Smooth muscle cell (in vitro differentiated cells): Measurements from ENCODE around the gene CHCHD3. TPM values are rescaled to one million over a fixed set of nuclear protein-coding genes. Genes with fewer than 3 reads are reported as not detected.

Source experiments
- DNase-seq: peaks from one replicate; lab custom pipeline; 2025; ENCODE audit not compliant: unreplicated experiment; lab: John Stamatoyannopoulos, UW
- H2AFZ ChIP-seq: fragments of 200-600 bp; sonication (generic); 2 replicates; pipeline ENCODE4 v1.6.0; 2016; ENCODE audit warnings: antibody characterized with exemption, low read depth, mild to moderate bottlenecking
- H3F3A ChIP-seq: fragments of 200-600 bp; sonication (generic); 2 replicates; pipeline ENCODE4 v1.6.0; 2017; ENCODE audit warnings: antibody characterized with exemption, low read depth
- H3K27ac ChIP-seq: fragments of 200-600 bp; sonication (generic); 2 replicates; pipeline ENCODE4 v1.5.1; 2016; ENCODE audit warnings: low read depth, mild to moderate bottlenecking
- H3K27me3 ChIP-seq: fragments of 200-600 bp; sonication (generic); 2 replicates; pipeline ENCODE4 v1.6.1; 2016; ENCODE audit warnings: low read depth, mild to moderate bottlenecking
- H3K36me3 ChIP-seq: fragments of 200-600 bp; sonication (generic); 2 replicates; pipeline ENCODE4 v1.5.1; 2016; ENCODE audit warnings: low read depth
- H3K4me1 ChIP-seq: fragments of 200-600 bp; sonication (generic); 2 replicates; pipeline ENCODE4 v1.5.1; 2016; ENCODE audit warnings: low read depth
- H3K4me2 ChIP-seq: fragments of 200-600 bp; sonication (generic); 2 replicates; pipeline ENCODE4 v1.6.0; 2016; ENCODE audit warnings: mild to moderate bottlenecking
- H3K4me3 ChIP-seq: fragments of 200-600 bp; sonication (generic); 2 replicates; pipeline ENCODE4 v1.5.1; 2016; ENCODE audit warnings: mild to moderate bottlenecking
- H3K79me2 ChIP-seq: fragments of 200-600 bp; sonication (generic); 2 replicates; pipeline ENCODE4 v1.6.0; 2016; ENCODE audit warnings: low read depth, mild to moderate bottlenecking
- H3K9ac ChIP-seq: fragments of 200-600 bp; sonication (generic); 2 replicates; pipeline ENCODE4 v1.6.0; 2016; ENCODE audit warnings: low read depth
- H3K9me3 ChIP-seq: fragments of 200-600 bp; sonication (generic); replicated peaks from 2 replicates; pipeline ENCODE4 v1.5.1; 2016; ENCODE audit warnings: low read depth
- H4K20me1 ChIP-seq: fragments of 200-600 bp; sonication (generic); 2 replicates; pipeline ENCODE4 v1.6.0; 2016; ENCODE audit warnings: low read depth
- WGBS: methylation state at CpG from one replicate; pipeline ENCODE4 v1.1.7; 2016; ENCODE audit warnings: low lambda C conversion rate; 5-methylcytosine and 5-hydroxymethylcytosine counted together
- polyA plus RNA-seq: library from polyadenylated mRNA; unstranded; fragments of >200 nt; fragmentation: Nextera tagmentation; extraction: Ambion mirVana; gene quantifications from 2 replicates; pipeline ENCODE4 v1.2.1, GENCODE V29; 2016
- total RNA-seq: library from RNA; depleted of rRNA; stranded (reverse); fragments of >200 nt; gene quantifications from 2 replicates; pipeline ENCODE4 v1.2.3, GENCODE V29; 2014
- TF ChIP-seq, protein P1 (sequence below): fragments of 200-600 bp; sonication (generic); IDR thresholded peaks from 2 replicates; pipeline ENCODE4 v1.5.1; 2017; ENCODE audit warnings: borderline replicate concordance, mild to moderate bottlenecking, antibody characterized with exemption; ENCODE audit not compliant: insufficient read depth, poor library complexity, severe bottlenecking

CHCHD3 gene
- total and polyA plus RNA-seq, 2 experiments from 2014 or later = 49.8 to 59.2 TPM

DNA sequence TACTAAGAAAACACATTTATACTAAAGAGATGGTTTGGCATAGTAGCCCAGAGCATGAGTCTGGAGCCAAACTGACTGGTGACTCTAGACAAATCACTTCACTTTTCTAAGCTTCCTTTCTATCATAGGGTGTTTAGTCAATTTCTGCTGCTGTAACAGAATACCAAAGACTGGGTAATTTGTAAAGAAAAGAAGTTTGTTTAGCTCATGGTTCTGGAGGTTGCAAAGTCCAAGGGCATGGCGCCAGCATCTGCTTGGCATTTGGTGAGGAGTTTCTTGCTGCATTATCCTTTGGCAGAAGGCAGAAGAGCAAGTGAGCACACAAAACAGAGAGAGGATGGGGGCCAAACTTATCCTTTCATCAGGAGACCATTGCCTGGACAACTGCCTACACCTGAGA lies 146.3 kb downstream of the CHCHD3 start:
- no peak overlapping the region for H2AFZ ChIP-seq
- TF ChIP-seq, protein P1, sequence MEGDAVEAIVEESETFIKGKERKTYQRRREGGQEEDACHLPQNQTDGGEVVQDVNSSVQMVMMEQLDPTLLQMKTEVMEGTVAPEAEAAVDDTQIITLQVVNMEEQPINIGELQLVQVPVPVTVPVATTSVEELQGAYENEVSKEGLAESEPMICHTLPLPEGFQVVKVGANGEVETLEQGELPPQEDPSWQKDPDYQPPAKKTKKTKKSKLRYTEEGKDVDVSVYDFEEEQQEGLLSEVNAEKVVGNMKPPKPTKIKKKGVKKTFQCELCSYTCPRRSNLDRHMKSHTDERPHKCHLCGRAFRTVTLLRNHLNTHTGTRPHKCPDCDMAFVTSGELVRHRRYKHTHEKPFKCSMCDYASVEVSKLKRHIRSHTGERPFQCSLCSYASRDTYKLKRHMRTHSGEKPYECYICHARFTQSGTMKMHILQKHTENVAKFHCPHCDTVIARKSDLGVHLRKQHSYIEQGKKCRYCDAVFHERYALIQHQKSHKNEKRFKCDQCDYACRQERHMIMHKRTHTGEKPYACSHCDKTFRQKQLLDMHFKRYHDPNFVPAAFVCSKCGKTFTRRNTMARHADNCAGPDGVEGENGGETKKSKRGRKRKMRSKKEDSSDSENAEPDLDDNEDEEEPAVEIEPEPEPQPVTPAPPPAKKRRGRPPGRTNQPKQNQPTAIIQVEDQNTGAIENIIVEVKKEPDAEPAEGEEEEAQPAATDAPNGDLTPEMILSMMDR = no peak
- peaks cover 34% of the 10 kb centered on the region for H3K4me1 ChIP-seq
- H3K4me2 ChIP-seq = no peak overlapping the region
- H4K20me1 ChIP-seq = peaks cover 3% of the 10 kb centered on the region
- peaks cover 11% of the 10 kb centered on the region for H3K79me2 ChIP-seq
- no peak overlapping the region for H3K9ac ChIP-seq
- no peak overlapping the region for H3K4me3 ChIP-seq
- H3F3A ChIP-seq = peaks cover 15% of the 10 kb centered on the region
- no peak overlapping the region for H3K27ac ChIP-seq
- DNase-seq = no peak
- no peaks in the 10 kb centered on the region for H3K27me3 ChIP-seq
- no peaks in the 10 kb centered on the region for H3K36me3 ChIP-seq
- WGBS = 100% methylated on average over 1 of the region's 1 CpG
- no peaks in the 10 kb centered on the region for H3K9me3 ChIP-seq

DNA sequence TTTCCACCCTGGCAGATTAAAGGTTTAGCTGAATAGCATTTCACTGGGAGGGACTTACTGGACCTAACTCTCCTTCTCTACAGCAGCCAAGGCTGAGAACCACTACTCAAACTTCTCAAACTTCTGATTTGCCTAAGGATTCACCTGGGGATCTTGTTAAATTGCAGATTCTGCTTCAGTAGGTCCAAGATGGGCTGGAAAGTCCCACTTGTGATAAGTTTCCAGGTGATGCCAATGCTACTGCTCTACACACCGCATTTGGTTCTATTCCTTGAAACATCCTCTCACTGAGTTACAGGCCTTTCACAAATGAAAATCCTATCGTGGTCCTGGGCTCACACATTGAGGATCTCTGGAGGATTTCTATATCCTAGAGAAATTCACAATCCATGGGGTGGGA lies 147.9 kb downstream of the CHCHD3 start:
- peak overlapping the region; percentile 88 for H3K27ac ChIP-seq

DNA sequence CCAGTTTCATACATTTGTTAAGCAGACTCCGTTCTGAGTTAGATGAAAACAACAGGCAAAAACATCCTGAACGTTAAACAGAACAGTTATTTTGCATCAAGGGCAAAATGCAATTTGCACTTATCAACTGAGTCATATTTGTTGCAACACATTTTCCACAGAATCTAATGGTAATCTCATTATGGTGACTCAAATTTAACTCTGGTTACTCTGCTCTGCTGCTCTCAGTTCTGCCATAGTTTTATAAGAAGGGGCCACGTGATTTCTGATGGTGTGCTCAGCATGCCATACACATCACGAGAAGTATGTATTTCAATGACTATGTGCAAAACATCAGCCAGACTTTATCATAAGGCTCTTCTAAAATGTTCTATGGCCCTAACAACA lies 148.8 kb downstream of the CHCHD3 start:
- Histone ChIP-seq H3K9me3 (no peaks in the 10 kb centered on the region), H3K27ac (peak overlapping the region; percentile 88), H3K4me1 (peaks cover 34% of the 10 kb centered on the region), H3F3A (peaks cover 15% of the 10 kb centered on the region), H3K27me3 (no peaks in the 10 kb centered on the region), H3K4me3 (no peak overlapping the region), H4K20me1 (peaks cover 3% of the 10 kb centered on the region), H3K4me2 (peak overlapping the region; percentile 72), H3K36me3 (no peaks in the 10 kb centered on the region), H2AFZ (no peak overlapping the region), H3K9ac (peak overlapping the region; percentile 53), H3K79me2 (peaks cover 11% of the 10 kb centered on the region)
- 11% methylated on average over 4 of the region's 4 CpGs for WGBS
- DNase-seq = no peak
- TF ChIP-seq, protein P1 = no peak

More for the DNA sequence above, 147.9 kb downstream of the CHCHD3 start:
- Histone ChIP-seq H3K27me3 (no peaks in the 10 kb centered on the region), H3K9ac (no peak overlapping the region), H3K4me2 (no peak overlapping the region), H3K79me2 (peaks cover 11% of the 10 kb centered on the region), H3F3A (peaks cover 15% of the 10 kb centered on the region), H4K20me1 (peaks cover 3% of the 10 kb centered on the region), H3K4me1 (peaks cover 34% of the 10 kb centered on the region), H3K4me3 (no peak overlapping the region), H3K36me3 (no peaks in the 10 kb centered on the region), H3K9me3 (no peaks in the 10 kb centered on the region), H2AFZ (no peak overlapping the region)
- 98% methylated on average over 2 of the region's 2 CpGs for WGBS
- no peak for DNase-seq
- TF ChIP-seq, protein P1 = no peak
